NCI-H526 treated with DMSO at 0.1 percent for 48 hours (cell line): Measurements from ENCODE around the gene TTBK1.

Experiments used
- DNase-seq: peaks from one replicate; lab custom pipeline; 2025; lab: John Stamatoyannopoulos, UW

Gene TTBK1

GRCh38 chr6:43271944-43272343, 28.7 kb downstream of the TTBK1 start:
- no peak for DNase-seq

- DNase-seq, result no peak
Measured at GRCh38 chr6:43273707-43274106, 30.4 kb downstream of the TTBK1 start.

GRCh38 chr6:43274127-43274915, 31.0 kb downstream of the TTBK1 start:
- no peak for DNase-seq

GRCh38 chr6:43274916-43275597, 31.8 kb downstream of the TTBK1 start:
- DNase-seq, result no peak

GRCh38 chr6:43275801-43276576, 32.7 kb downstream of the TTBK1 start:
- no peak for DNase-seq

GRCh38 chr6:43276577-43277305, 33.5 kb downstream of the TTBK1 start:
- DNase-seq, result no peak

- no peak for DNase-seq
Measured at GRCh38 chr6:43277306-43277642, 34.0 kb downstream of the TTBK1 start.

- no peak for DNase-seq
Measured at GRCh38 chr6:43277643-43278523, 34.6 kb downstream of the TTBK1 start.

- DNase-seq, result no peak
Measured at GRCh38 chr6:43278524-43279078, 35.3 kb downstream of the TTBK1 start.

- DNase-seq, result no peak
Measured at GRCh38 chr6:43280234-43280633, 37.0 kb downstream of the TTBK1 start.

- no peak for DNase-seq
Measured at GRCh38 chr6:43282060-43282459, 38.8 kb downstream of the TTBK1 start.

GRCh38 chr6:43282636-43283513, 39.6 kb downstream of the TTBK1 start:
- no peak for DNase-seq

GRCh38 chr6:43283514-43283901, 40.2 kb downstream of the TTBK1 start:
- DNase-seq, result no peak

- DNase-seq, result no peak
Measured at GRCh38 chr6:43283905-43284304, 40.6 kb downstream of the TTBK1 start.

- DNase-seq, result no peak
Measured at GRCh38 chr6:43284991-43285781, 41.9 kb downstream of the TTBK1 start.

- no peak for DNase-seq
Measured at GRCh38 chr6:43285832-43286231, 42.6 kb downstream of the TTBK1 start.

- no peak for DNase-seq
Measured at GRCh38 chr6:43286456-43286979, 43.2 kb downstream of the TTBK1 start.

GRCh38 chr6:43286980-43287716, 43.9 kb downstream of the TTBK1 start:
- DNase-seq, result no peak
